Hepatocyte (in vitro differentiated cells): Measurements from ENCODE around the gene EEF1AKMT4. TPM values are rescaled to one million over a fixed set of nuclear protein-coding genes. Genes with fewer than 3 reads are reported as not detected.

ENCODE experiments used
- DNase-seq: peaks from one replicate; pipeline ENCODE4 v3.0.0-alpha.2; 2016; ENCODE audit warnings: low spot score
- H2AFZ ChIP-seq: fragments of 200-600 bp; sonication (generic); 2 replicates; pipeline ENCODE4 v1.6.0; 2016; ENCODE audit warnings: antibody characterized with exemption, mild to moderate bottlenecking
- H3K27ac ChIP-seq: fragments of 200-600 bp; sonication (generic); 2 replicates; pipeline ENCODE4 v1.5.1; 2016; ENCODE audit warnings: mild to moderate bottlenecking
- H3K27me3 ChIP-seq: fragments of 200-600 bp; sonication (generic); 2 replicates; pipeline ENCODE4 v1.6.1; 2016
- H3K36me3 ChIP-seq: fragments of 200-600 bp; sonication (generic); replicated peaks from 2 replicates; pipeline ENCODE4 v1.5.1; 2016; ENCODE audit warnings: low read depth; ENCODE audit not compliant: insufficient read depth
- H3K4me1 ChIP-seq: fragments of 200-600 bp; sonication (generic); 2 replicates; pipeline ENCODE4 v1.5.1; 2016; ENCODE audit warnings: mild to moderate bottlenecking, moderate library complexity; ENCODE audit not compliant: insufficient read depth
- H3K4me2 ChIP-seq: fragments of 200-600 bp; sonication (generic); 2 replicates; pipeline ENCODE4 v1.6.0; 2016
- H3K4me3 ChIP-seq: fragments of 200-600 bp; sonication (generic); 2 replicates; pipeline ENCODE4 v1.5.1; 2016; ENCODE audit warnings: mild to moderate bottlenecking
- H3K79me2 ChIP-seq: fragments of 200-600 bp; sonication (generic); 2 replicates; pipeline ENCODE4 v1.6.0; 2017; ENCODE audit warnings: mild to moderate bottlenecking
- H3K9me2 ChIP-seq: fragments of 200-600 bp; sonication (generic); replicated peaks from 2 replicates; pipeline ENCODE4 v1.6.0; 2017; ENCODE audit warnings: mild to moderate bottlenecking; ENCODE audit not compliant: insufficient read depth
- H3K9me3 ChIP-seq: fragments of 200-600 bp; sonication (generic); 2 replicates; pipeline ENCODE4 v1.5.1; 2016; ENCODE audit warnings: low read depth, mild to moderate bottlenecking
- H4K20me1 ChIP-seq: fragments of 200-600 bp; sonication (generic); 2 replicates; pipeline ENCODE4 v1.6.0; 2016; ENCODE audit warnings: mild to moderate bottlenecking; ENCODE audit not compliant: insufficient read depth, poor library complexity, severe bottlenecking
- EZH2 ChIP-seq: fragments of 200-600 bp; sonication (generic); IDR thresholded peaks from 2 replicates; pipeline ENCODE4 v1.6.1; 2016; ENCODE audit warnings: antibody characterized with exemption, mild to moderate bottlenecking, borderline replicate concordance
- EZH2phosphoT487 ChIP-seq: fragments of 200-600 bp; sonication (generic); IDR thresholded peaks from one replicate; pipeline ENCODE4 v1.6.1; 2018; ENCODE audit warnings: antibody characterized with exemption, mild to moderate bottlenecking, low read depth, moderate library complexity; ENCODE audit not compliant: unreplicated experiment, severe bottlenecking
- WGBS: methylation state at CpG from one replicate; pipeline ENCODE4 v1.1.6; 2016; ENCODE audit warnings: low lambda C conversion rate; ENCODE audit errors: missing lambda C conversion rate; 5-methylcytosine and 5-hydroxymethylcytosine counted together
- polyA plus RNA-seq: library from polyadenylated mRNA; unstranded; fragments of >200 nt; fragmentation: Nextera tagmentation; extraction: Ambion mirVana; gene quantifications from 2 replicates; pipeline ENCODE4 v1.2.1, GENCODE V29; 2016
- total RNA-seq: library from RNA; depleted of rRNA; stranded (reverse); fragments of >200 nt; gene quantifications from 2 replicates; pipeline ENCODE4 v1.2.3, GENCODE V29; 2014
- TF ChIP-seq, protein P1 (sequence below): fragments of 200-600 bp; sonication (generic); IDR thresholded peaks from 2 replicates; pipeline ENCODE4 v1.5.1; 2016; ENCODE audit warnings: antibody characterized with exemption, mild to moderate bottlenecking; ENCODE audit not compliant: poor library complexity

EEF1AKMT4 gene
- total and polyA plus RNA-seq, 2 experiments from 2014 or later, result 9.8 to 13.5 TPM

DNA sequence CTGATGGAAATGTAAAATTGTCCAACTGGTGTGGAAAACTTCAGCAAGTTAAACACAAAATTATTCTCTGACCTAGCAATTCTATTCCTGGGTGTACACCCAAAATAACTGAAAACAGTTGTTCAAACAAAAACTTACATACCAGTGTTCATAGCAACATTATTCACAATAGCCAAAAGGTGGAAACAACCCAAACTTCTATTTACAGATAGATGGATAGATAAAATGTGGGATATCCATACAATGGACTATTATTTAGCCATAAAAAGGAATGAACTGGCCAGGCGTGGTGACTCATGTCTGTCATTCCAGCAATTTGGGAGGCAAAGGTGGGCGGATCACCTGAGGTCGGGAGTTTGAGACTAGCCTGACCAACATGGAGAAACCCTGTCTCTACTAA lies 27.0 kb upstream of the EEF1AKMT4 start:
- Histone ChIP-seq H3K36me3 (no peaks in the 10 kb centered on the region), H3K4me1 (no peaks in the 10 kb centered on the region), H3K79me2 (no peaks in the 10 kb centered on the region), H3K4me2 (no peak overlapping the region), H3K27me3 (peaks cover 16% of the 10 kb centered on the region), H3K4me3 (no peak overlapping the region), H3K9me3 (no peaks in the 10 kb centered on the region), H3K9me2 (no peaks in the 10 kb centered on the region), H3K27ac (no peak overlapping the region), H4K20me1 (no peaks in the 10 kb centered on the region), H2AFZ (no peak overlapping the region)
- WGBS, result 75% methylated on average over 3 of the region's 3 CpGs
- DNase-seq, result no peak
- TF ChIP-seq EZH2phosphoT487 (no peak), EZH2 (no peak)
- TF ChIP-seq, protein P1, sequence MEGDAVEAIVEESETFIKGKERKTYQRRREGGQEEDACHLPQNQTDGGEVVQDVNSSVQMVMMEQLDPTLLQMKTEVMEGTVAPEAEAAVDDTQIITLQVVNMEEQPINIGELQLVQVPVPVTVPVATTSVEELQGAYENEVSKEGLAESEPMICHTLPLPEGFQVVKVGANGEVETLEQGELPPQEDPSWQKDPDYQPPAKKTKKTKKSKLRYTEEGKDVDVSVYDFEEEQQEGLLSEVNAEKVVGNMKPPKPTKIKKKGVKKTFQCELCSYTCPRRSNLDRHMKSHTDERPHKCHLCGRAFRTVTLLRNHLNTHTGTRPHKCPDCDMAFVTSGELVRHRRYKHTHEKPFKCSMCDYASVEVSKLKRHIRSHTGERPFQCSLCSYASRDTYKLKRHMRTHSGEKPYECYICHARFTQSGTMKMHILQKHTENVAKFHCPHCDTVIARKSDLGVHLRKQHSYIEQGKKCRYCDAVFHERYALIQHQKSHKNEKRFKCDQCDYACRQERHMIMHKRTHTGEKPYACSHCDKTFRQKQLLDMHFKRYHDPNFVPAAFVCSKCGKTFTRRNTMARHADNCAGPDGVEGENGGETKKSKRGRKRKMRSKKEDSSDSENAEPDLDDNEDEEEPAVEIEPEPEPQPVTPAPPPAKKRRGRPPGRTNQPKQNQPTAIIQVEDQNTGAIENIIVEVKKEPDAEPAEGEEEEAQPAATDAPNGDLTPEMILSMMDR, result no peak

DNA sequence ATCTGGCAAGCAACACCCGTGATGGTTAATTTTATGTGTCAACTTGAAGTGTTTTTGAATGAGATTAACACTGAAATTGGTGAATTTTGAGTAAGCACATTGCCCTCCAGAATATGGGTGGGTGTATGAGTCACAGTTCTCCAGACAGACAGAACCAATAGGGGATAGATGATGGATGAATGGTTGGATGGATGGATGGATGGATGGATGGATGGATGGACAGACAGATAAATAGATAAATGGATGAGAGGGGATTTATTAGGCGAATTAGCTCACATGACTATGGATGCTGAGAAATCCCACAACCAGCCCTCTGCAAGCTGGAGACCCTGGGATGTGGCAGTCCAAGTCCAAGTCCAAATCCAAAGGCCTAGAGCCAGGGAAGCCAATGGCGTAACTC lies 25.5 kb upstream of the EEF1AKMT4 start:
- Histone ChIP-seq H3K27me3 (peaks cover 29% of the 10 kb centered on the region), H3K79me2 (no peaks in the 10 kb centered on the region), H3K9me2 (no peaks in the 10 kb centered on the region), H3K4me2 (no peak overlapping the region), H3K4me1 (no peaks in the 10 kb centered on the region), H3K27ac (no peak overlapping the region), H4K20me1 (no peaks in the 10 kb centered on the region), H2AFZ (no peak overlapping the region), H3K4me3 (no peak overlapping the region), H3K36me3 (no peaks in the 10 kb centered on the region), H3K9me3 (no peaks in the 10 kb centered on the region)
- no peak for DNase-seq
- TF ChIP-seq EZH2 (no peak), EZH2phosphoT487 (no peak)
- TF ChIP-seq, protein P1, result no peak
- WGBS, result 81% methylated on average over 3 of the region's 3 CpGs

- no peaks in the 10 kb centered on the region for H3K9me3 ChIP-seq
- H3K4me3 ChIP-seq, result no peak overlapping the region
- no peaks in the 10 kb centered on the region for H3K79me2 ChIP-seq
- no peaks in the 10 kb centered on the region for H4K20me1 ChIP-seq
- no peak for DNase-seq
- 69% methylated on average over 2 of the region's 2 CpGs for WGBS
- no peak overlapping the region for H3K4me2 ChIP-seq
- no peak overlapping the region for H3K27ac ChIP-seq
- H3K27me3 ChIP-seq, result peaks cover 57% of the 10 kb centered on the region
- no peaks in the 10 kb centered on the region for H3K36me3 ChIP-seq
- no peak overlapping the region for H2AFZ ChIP-seq
- no peaks in the 10 kb centered on the region for H3K9me2 ChIP-seq
- peaks cover 12% of the 10 kb centered on the region for H3K4me1 ChIP-seq
- TF ChIP-seq, protein P1, result peak; percentile 59
- no peak for TF ChIP-seq EZH2
Measured at GRCh38 chr3:184227481-184227935, 22.0 kb upstream of the EEF1AKMT4 start.
